CD4-positive, CD25-positive, alpha-beta regulatory T cell (primary cell): ENCODE results near the gene SLC25A34. TPM values are rescaled to one million over a fixed set of nuclear protein-coding genes. Genes with fewer than 3 reads are reported as not detected.

Experiments used
- ATAC-seq, 2 donors: fragments of 150-1000 bp; cut with Tn5 transposase; one replicate each; pipeline ENCODE4 v1.10.0; 2021; ENCODE audit warnings: low read depth in 2 of 2, moderate number of reproducible peaks in 2 of 2, moderate library complexity in 1 of 2
- DNase-seq, 3 donors: peaks; one replicate each; pipeline versions ENCODE4 v3.0.0 to v3.0.0-alpha.2; 2012 to 2022; ENCODE audit warnings: mixed read lengths in 1 of 3
- H3K27ac ChIP-seq: one replicate; pipeline ENCODE4 v1.7.0; 2013; ENCODE audit warnings: mild to moderate bottlenecking, low read length; ENCODE audit not compliant: insufficient read depth, poor library complexity, severe bottlenecking
- H3K27me3 ChIP-seq: one replicate; pipeline ENCODE4 v1.7.0; 2013; ENCODE audit warnings: low read length; ENCODE audit not compliant: control insufficient read depth, insufficient read depth
- H3K36me3 ChIP-seq: one replicate; pipeline ENCODE4 v1.7.0; 2013; ENCODE audit warnings: mild to moderate bottlenecking, low read length, moderate library complexity; ENCODE audit not compliant: control insufficient read depth, insufficient read depth
- H3K4me1 ChIP-seq: 2 replicates; pipeline ENCODE4 v1.7.0; 2013; ENCODE audit warnings: mild to moderate bottlenecking, low read length; ENCODE audit not compliant: insufficient read depth, control insufficient read depth, poor library complexity, severe bottlenecking
- H3K4me3 ChIP-seq: one replicate; pipeline ENCODE4 v1.7.0; 2013; ENCODE audit warnings: low read depth, mild to moderate bottlenecking, low read length, moderate library complexity
- H3K9me3 ChIP-seq, 2 experiments: 1 replicate in 1 of 2; 2 replicates in 1 of 2; pipeline ENCODE4 v1.7.0; 2013; ENCODE audit warnings: low read length in 2 of 2, mild to moderate bottlenecking in 1 of 2, moderate library complexity in 1 of 2; ENCODE audit not compliant: control insufficient read depth in 2 of 2
- H3K27ac Mint-ChIP-seq, 3 donors: one replicate each; pipeline ENCODE4 v1.8.0; 2020 to 2022; ENCODE audit warnings: mild to moderate bottlenecking in 3 of 3, mixed read lengths in 3 of 3, moderate library complexity in 2 of 3
- H3K27me3 Mint-ChIP-seq: one replicate; pipeline ENCODE4 v1.8.0; 2022; ENCODE audit warnings: mild to moderate bottlenecking, mixed read lengths
- H3K36me3 Mint-ChIP-seq: one replicate; pipeline ENCODE4 v1.8.0; 2020; ENCODE audit warnings: mixed read lengths
- H3K4me1 Mint-ChIP-seq, 4 donors: one replicate each; pipeline ENCODE4 v1.8.0; 2020 to 2022; ENCODE audit warnings: mixed read lengths in 4 of 4, mild to moderate bottlenecking in 1 of 4
- H3K4me3 Mint-ChIP-seq, 4 donors: one replicate each; pipeline ENCODE4 v1.8.0; 2020 to 2022; ENCODE audit warnings: mild to moderate bottlenecking in 4 of 4, mixed read lengths in 4 of 4, moderate library complexity in 3 of 4
- H3K9me3 Mint-ChIP-seq, 7 donors: one replicate each; pipeline ENCODE4 v1.8.0; 2020 to 2022; ENCODE audit warnings: mixed read lengths in 7 of 7, mild to moderate bottlenecking in 3 of 7, moderate library complexity in 2 of 7
- polyA plus RNA-seq, 4 donors: library from polyadenylated mRNA; unstranded; fragments of 300-500 nt; fragmentation: Illumina TruSeq; gene quantifications; one replicate each; pipeline ENCODE4 v1.2.3, GENCODE V29; 2021
- total RNA-seq: library from RNA; stranded (reverse); gene quantifications from one replicate; pipeline ENCODE4 v1.2.3, GENCODE V29; 2022

Gene SLC25A34
- total and polyA plus RNA-seq, 5 donors from 2014 or later: 1.8 TPM; not detected in 4

DNA sequence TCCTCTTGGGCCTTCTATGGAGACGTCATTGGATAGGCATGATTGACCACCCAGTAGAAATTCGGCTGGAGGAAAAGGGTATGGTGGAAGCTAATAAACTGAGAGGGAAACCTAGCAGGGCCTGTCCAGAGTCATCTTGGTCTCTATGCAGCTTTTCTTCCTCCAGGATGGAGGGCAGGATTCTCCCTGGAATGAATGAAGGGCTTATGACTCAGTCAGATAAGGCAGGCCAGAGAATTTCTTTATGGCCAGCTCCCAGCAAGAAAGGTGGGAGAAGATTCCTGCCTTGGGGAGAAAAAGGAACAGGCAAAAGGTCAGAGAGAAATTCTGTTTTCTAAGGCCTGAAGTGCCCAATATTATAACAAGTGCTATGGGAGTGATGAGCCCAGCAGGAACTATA lies 39.6 kb downstream of the SLC25A34 start:
- Histone ChIP-seq H3K9me3 (no peaks in the 10 kb centered on the region), H3K27ac (no peak overlapping the region), H3K4me1 (no peaks in the 10 kb centered on the region), H3K36me3 (no peaks in the 10 kb centered on the region), H3K27me3 (peaks cover 2% of the 10 kb centered on the region), H3K4me3 (no peak overlapping the region)
- ATAC-seq: no peak
- H3K27me3 Mint-ChIP-seq: peaks cover 8% of the 10 kb centered on the region
- H3K4me3 Mint-ChIP-seq: no peak overlapping the region
- H3K9me3 Mint-ChIP-seq: no peaks in the 10 kb centered on the region
- no peak for DNase-seq
- no peaks in the 10 kb centered on the region for H3K4me1 Mint-ChIP-seq
- H3K36me3 Mint-ChIP-seq: no peaks in the 10 kb centered on the region
- H3K27ac Mint-ChIP-seq: no peak overlapping the region

- Histone ChIP-seq H3K27ac (no peak overlapping the region), H3K4me1 (no peaks in the 10 kb centered on the region), H3K4me3 (no peak overlapping the region), H3K36me3 (no peaks in the 10 kb centered on the region), H3K27me3 (no peaks in the 10 kb centered on the region), H3K9me3 (no peaks in the 10 kb centered on the region)
- H3K4me1 Mint-ChIP-seq: no peaks in the 10 kb centered on the region
- no peak for ATAC-seq
- no peak for DNase-seq
- H3K36me3 Mint-ChIP-seq: no peaks in the 10 kb centered on the region
- no peak overlapping the region for H3K4me3 Mint-ChIP-seq
- peak overlapping the region in 1 of 3 donors; percentile 35 for H3K27ac Mint-ChIP-seq
- H3K27me3 Mint-ChIP-seq: peaks cover 9% of the 10 kb centered on the region
- no peaks in the 10 kb centered on the region for H3K9me3 Mint-ChIP-seq
Observed at GRCh38 chr1:15777909-15778707, 42.0 kb downstream of the SLC25A34 start.

DNA sequence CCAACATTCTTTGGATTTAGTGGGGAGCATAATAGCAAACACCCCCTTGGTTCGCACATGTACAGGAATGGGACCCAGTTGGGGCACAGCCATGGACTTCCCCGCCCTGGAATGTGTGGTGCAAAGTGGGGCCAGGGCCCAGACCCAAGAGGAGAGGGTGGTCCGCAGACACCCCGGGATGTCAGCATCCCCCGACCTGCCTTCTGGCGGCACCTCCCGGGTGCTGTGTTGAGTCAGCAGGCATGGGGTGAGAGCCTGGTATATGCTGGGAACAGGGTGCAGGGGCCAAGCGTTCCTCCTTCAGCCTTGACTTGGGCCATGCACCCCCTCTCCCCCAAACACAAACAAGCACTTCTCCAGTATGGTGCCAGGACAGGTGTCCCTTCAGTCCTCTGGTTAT lies 49.6 kb downstream of the SLC25A34 start:
- Histone ChIP-seq H3K9me3 (no peaks in the 10 kb centered on the region), H3K36me3 (no peaks in the 10 kb centered on the region), H3K4me1 (no peaks in the 10 kb centered on the region), H3K4me3 (no peak overlapping the region), H3K27ac (no peak overlapping the region), H3K27me3 (no peaks in the 10 kb centered on the region)
- H3K4me3 Mint-ChIP-seq: no peak overlapping the region
- no peak overlapping the region for H3K27ac Mint-ChIP-seq
- no peaks in the 10 kb centered on the region for H3K36me3 Mint-ChIP-seq
- DNase-seq (no peak), ATAC-seq (no peak)
- no peaks in the 10 kb centered on the region for H3K4me1 Mint-ChIP-seq
- H3K9me3 Mint-ChIP-seq: no peaks in the 10 kb centered on the region
- H3K27me3 Mint-ChIP-seq: peaks cover 13% of the 10 kb centered on the region

DNA sequence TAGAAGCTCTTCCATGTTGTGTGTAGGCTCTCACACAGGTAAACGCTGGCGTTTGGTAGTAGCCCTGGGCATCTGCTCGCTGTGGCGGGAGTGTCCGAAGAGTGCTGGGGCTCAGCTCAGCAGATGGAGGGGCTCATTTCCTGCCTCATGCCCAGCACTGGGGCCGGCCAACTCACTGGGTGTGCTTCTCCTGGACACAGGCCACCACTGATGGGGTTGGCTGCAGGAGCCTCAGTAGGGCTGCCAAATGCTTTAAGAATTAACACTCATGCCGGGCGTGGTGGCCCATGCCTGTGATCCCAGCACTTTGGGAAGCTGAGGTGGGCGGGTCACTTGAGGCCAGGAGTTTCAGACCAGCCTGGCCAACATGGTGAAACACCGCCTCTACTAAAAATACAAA lies 50.5 kb downstream of the SLC25A34 start:
- no peak overlapping the region for H3K27ac Mint-ChIP-seq
- no peak for ATAC-seq
- H3K4me1 Mint-ChIP-seq: no peaks in the 10 kb centered on the region
- Histone ChIP-seq H3K27me3 (no peaks in the 10 kb centered on the region), H3K4me1 (no peaks in the 10 kb centered on the region), H3K9me3 (no peaks in the 10 kb centered on the region), H3K4me3 (no peak overlapping the region), H3K36me3 (no peaks in the 10 kb centered on the region), H3K27ac (no peak overlapping the region)
- no peak for DNase-seq
- peaks cover 9% of the 10 kb centered on the region for H3K27me3 Mint-ChIP-seq
- no peak overlapping the region for H3K4me3 Mint-ChIP-seq
- H3K36me3 Mint-ChIP-seq: no peaks in the 10 kb centered on the region
- no peaks in the 10 kb centered on the region for H3K9me3 Mint-ChIP-seq

GRCh38 chr1:15788624-15789301 lies 52.7 kb downstream of the SLC25A34 start:
- H3K36me3 Mint-ChIP-seq: no peaks in the 10 kb centered on the region
- ATAC-seq: no peak
- peaks cover 15% of the 10 kb centered on the region for H3K27me3 Mint-ChIP-seq
- H3K4me3 Mint-ChIP-seq: no peak overlapping the region
- Histone ChIP-seq H3K27me3 (no peaks in the 10 kb centered on the region), H3K9me3 (no peaks in the 10 kb centered on the region), H3K4me3 (no peak overlapping the region), H3K4me1 (no peaks in the 10 kb centered on the region), H3K36me3 (no peaks in the 10 kb centered on the region), H3K27ac (no peak overlapping the region)
- peaks cover 0 to 6% (median 2%) of the 10 kb centered on the region in 4 donors for H3K4me1 Mint-ChIP-seq
- no peak for DNase-seq
- H3K27ac Mint-ChIP-seq: no peak overlapping the region
- no peaks in the 10 kb centered on the region for H3K9me3 Mint-ChIP-seq

Other genes with a start within 250 kb of the SLC25A34 start
- 7.8 TPM for gene CASP9, start 212.0 kb upstream of the SLC25A34 start, total RNA-seq
- 10 to 100 TPM in 2 of 4 donors, 1 to 10 TPM in 2; 5.8 to 11.7 (median 8.3) TPM for gene CASP9, start 212.0 kb upstream of the SLC25A34 start, polyA plus RNA-seq
- 17.0 TPM for gene DNAJC16, start 209.4 kb upstream of the SLC25A34 start, total RNA-seq
- 10 to 100 TPM in 1 of 4 donors, 1 to 10 TPM in 3; 6.5 to 12.4 (median 7.7) TPM for gene DNAJC16, start 209.4 kb upstream of the SLC25A34 start, polyA plus RNA-seq
- 8.9 TPM for gene AGMAT, start 151.2 kb upstream of the SLC25A34 start, total RNA-seq
- 10 to 100 TPM in 3 of 4 donors, 1 to 10 TPM in 1; 9.1 to 12.7 (median 11.6) TPM for gene AGMAT, start 151.2 kb upstream of the SLC25A34 start, polyA plus RNA-seq
- gene DDI2, start 118.8 kb upstream of the SLC25A34 start, total RNA-seq: 61.2 TPM
- 1 to 10 TPM; 3.2 to 7.7 (median 5.5) TPM for gene DDI2, start 118.8 kb upstream of the SLC25A34 start, polyA plus RNA-seq
- gene PLEKHM2, start 51.9 kb upstream of the SLC25A34 start, total RNA-seq: 71.8 TPM
- 1 to 10 TPM; 3.2 to 5.0 (median 3.7) TPM for gene PLEKHM2, start 51.9 kb upstream of the SLC25A34 start, polyA plus RNA-seq
- gene TMEM82, start 6.2 kb downstream of the SLC25A34 start, total RNA-seq: not detected
- not detected for gene TMEM82, start 6.2 kb downstream of the SLC25A34 start, polyA plus RNA-seq
- not detected for gene FBLIM1, start 22.5 kb downstream of the SLC25A34 start, total RNA-seq
- under 1 TPM in 1 of 4 donors, not detected in 3; 0.06 TPM for gene FBLIM1, start 22.5 kb downstream of the SLC25A34 start, polyA plus RNA-seq
- 0.59 TPM for gene UQCRHL, start 71.4 kb downstream of the SLC25A34 start, total RNA-seq
- 1 to 10 TPM in 3 of 4 donors, under 1 TPM in 1; 0.94 to 1.7 (median 1.1) TPM for gene UQCRHL, start 71.4 kb downstream of the SLC25A34 start, polyA plus RNA-seq
- gene SPEN, start 111.4 kb downstream of the SLC25A34 start, total RNA-seq: 92.4 TPM
- gene SPEN, start 111.4 kb downstream of the SLC25A34 start, polyA plus RNA-seq: 1 to 10 TPM; 7.4 to 9.0 (median 7.9) TPM
- gene ZBTB17, start 239.8 kb downstream of the SLC25A34 start, total RNA-seq: 93.0 TPM
- gene ZBTB17, start 239.8 kb downstream of the SLC25A34 start, polyA plus RNA-seq: 10 to 100 TPM; 13.5 to 20.9 (median 16.3) TPM